H9 (cell line): ENCODE data around the gene UQCR10. TPM values are rescaled to one million over a fixed set of nuclear protein-coding genes. Genes with fewer than 3 reads are reported as not detected.

Experiments
- DNase-seq: peaks from one replicate; pipeline ENCODE4 v3.0.0-alpha.2; 2017
- H2AFZ ChIP-seq: one replicate; pipeline ENCODE4 v1.6.1; 2013; ENCODE audit warnings: mild to moderate bottlenecking, low read length, control low read depth, moderate library complexity
- H2AK5ac ChIP-seq: 2 replicates; pipeline ENCODE4 v1.6.1; 2013; ENCODE audit warnings: low read length, control low read depth, mixed read lengths; ENCODE audit not compliant: insufficient read length
- H2BK120ac ChIP-seq: one replicate; pipeline ENCODE4 v1.6.1; 2013; ENCODE audit warnings: low read depth, mild to moderate bottlenecking, low read length, control low read depth, inconsistent platforms; ENCODE audit not compliant: poor library complexity, severe bottlenecking
- H2BK12ac ChIP-seq: 2 replicates; pipeline ENCODE4 v1.6.1; 2013; ENCODE audit warnings: low read length, control low read depth, mixed read lengths, low read depth; ENCODE audit not compliant: insufficient read length
- H2BK15ac ChIP-seq: 2 replicates; pipeline ENCODE4 v1.6.1; 2013; ENCODE audit warnings: low read depth, low read length, control low read depth
- H2BK20ac ChIP-seq: one replicate; pipeline ENCODE4 v1.6.1; 2013; ENCODE audit warnings: low read depth, mild to moderate bottlenecking, low read length, control low read depth, inconsistent platforms; ENCODE audit not compliant: poor library complexity, severe bottlenecking
- H2BK5ac ChIP-seq: 2 replicates; pipeline ENCODE4 v1.6.1; 2013; ENCODE audit warnings: low read length, control low read depth, mixed read lengths; ENCODE audit not compliant: insufficient read length
- H3K14ac ChIP-seq: 2 replicates; pipeline ENCODE4 v1.6.1; 2013; ENCODE audit warnings: low read length, control low read depth; ENCODE audit not compliant: insufficient read depth
- H3K18ac ChIP-seq: 2 replicates; pipeline ENCODE4 v1.6.1; 2013; ENCODE audit warnings: low read depth, mild to moderate bottlenecking, mixed read lengths, low read length, control low read depth; ENCODE audit not compliant: insufficient read length
- H3K23ac ChIP-seq: 2 replicates; pipeline ENCODE4 v1.6.1; 2013; ENCODE audit warnings: low read length, control low read depth, mixed read lengths, low read depth; ENCODE audit not compliant: insufficient read length
- H3K23me2 ChIP-seq: 2 replicates; pipeline ENCODE4 v1.6.1; 2013; ENCODE audit warnings: low read depth, mild to moderate bottlenecking, mixed read lengths, low read length, control low read depth; ENCODE audit not compliant: insufficient read length, poor library complexity, severe bottlenecking
- H3K27ac ChIP-seq: 2 replicates; pipeline ENCODE4 v1.5.1; 2013; ENCODE audit warnings: low read length, control low read depth, mixed read lengths, low read depth; ENCODE audit not compliant: insufficient read length
- H3K27me3 ChIP-seq: 2 replicates; pipeline ENCODE4 v1.6.1; 2013; ENCODE audit warnings: low read length, control low read depth, inconsistent platforms; ENCODE audit not compliant: insufficient read depth
- H3K4ac ChIP-seq: 2 replicates; pipeline ENCODE4 v1.6.1; 2013; ENCODE audit warnings: low read depth, mild to moderate bottlenecking, control low read depth, inconsistent platforms, low read length, moderate library complexity
- H3K4me1 ChIP-seq: 2 replicates; pipeline ENCODE4 v1.6.1; 2013; ENCODE audit warnings: low read length, control low read depth, inconsistent platforms; ENCODE audit not compliant: insufficient read depth
- H3K4me2 ChIP-seq: 2 replicates; pipeline ENCODE4 v1.6.1; 2013; ENCODE audit warnings: low read length, control low read depth, mixed read lengths; ENCODE audit not compliant: insufficient read length, insufficient read depth
- H3K56ac ChIP-seq: 2 replicates; pipeline ENCODE4 v1.6.1; 2013; ENCODE audit warnings: low read depth, mild to moderate bottlenecking, mixed read lengths, low read length, control low read depth; ENCODE audit not compliant: insufficient read length
- H3K79me1 ChIP-seq: 2 replicates; pipeline ENCODE4 v1.6.1; 2013; ENCODE audit warnings: low read depth, mild to moderate bottlenecking, moderate library complexity, low read length, control low read depth, inconsistent platforms; ENCODE audit not compliant: insufficient read depth, poor library complexity, severe bottlenecking
- H3K79me2 ChIP-seq: 2 replicates; pipeline ENCODE4 v1.6.1; 2013; ENCODE audit warnings: low read length, control low read depth, inconsistent platforms; ENCODE audit not compliant: insufficient read depth
- H3K9ac ChIP-seq: 2 replicates; pipeline ENCODE4 v1.6.1; 2013; ENCODE audit warnings: low read length, control low read depth, mixed read lengths; ENCODE audit not compliant: insufficient read length; ENCODE audit errors: extremely low read depth
- H3K9me3 ChIP-seq: one replicate; pipeline ENCODE4 v1.6.1; 2013; ENCODE audit warnings: low read depth, low read length, inconsistent platforms; ENCODE audit not compliant: control insufficient read depth
- H3T11ph ChIP-seq: one replicate; pipeline ENCODE4 v1.6.1; 2013; ENCODE audit warnings: mild to moderate bottlenecking, low read length, control low read depth, inconsistent platforms
- H4K20me1 ChIP-seq: one replicate; pipeline ENCODE4 v1.6.1; 2013; ENCODE audit not compliant: control insufficient read depth, insufficient read length, insufficient read depth
- H4K5ac ChIP-seq: 2 replicates; pipeline ENCODE4 v1.6.1; 2013; ENCODE audit warnings: low read depth, mild to moderate bottlenecking, mixed read lengths, low read length, control low read depth; ENCODE audit not compliant: insufficient read length
- H4K8ac ChIP-seq: replicated peaks from 2 replicates; pipeline ENCODE4 v1.6.1; 2013; ENCODE audit warnings: low read length, control low read depth, mixed read lengths, low read depth; ENCODE audit not compliant: insufficient read length
- H4K91ac ChIP-seq: 2 replicates; pipeline ENCODE4 v1.6.1; 2013; ENCODE audit warnings: low read depth, mild to moderate bottlenecking, moderate library complexity, mixed read lengths, low read length, control low read depth; ENCODE audit not compliant: insufficient read length
- H3K27ac Mint-ChIP-seq, 3 experiments: 2 replicates in 2 of 3; 3 replicates in 1 of 3; pipeline ENCODE4 v1.8.0; 2020 to 2021; ENCODE audit warnings: mixed read lengths in 3 of 3, mild to moderate bottlenecking in 1 of 3, moderate library complexity in 1 of 3
- H3K27me3 Mint-ChIP-seq: 2 replicates; pipeline ENCODE4 v1.8.0; 2021; ENCODE audit warnings: low read depth, mild to moderate bottlenecking, moderate library complexity, mixed read lengths
- H3K36me3 Mint-ChIP-seq, 3 experiments: 2 replicates in 2 of 3; 3 replicates in 1 of 3; pipeline ENCODE4 v1.8.0; 2020 to 2021; ENCODE audit warnings: low read depth in 3 of 3, mixed read lengths in 3 of 3; ENCODE audit not compliant: insufficient read depth in 1 of 3
- H3K4me1 Mint-ChIP-seq, 2 experiments: 2 replicates each; pipeline ENCODE4 v1.8.0; 2020; ENCODE audit warnings: mixed read lengths in 2 of 2
- H3K4me3 Mint-ChIP-seq, 2 experiments: 2 replicates in 1 of 2; 3 replicates in 1 of 2; pipeline ENCODE4 v1.8.0; 2020 to 2021; ENCODE audit warnings: mild to moderate bottlenecking in 2 of 2, mixed read lengths in 2 of 2, moderate library complexity in 1 of 2
- H3K9me3 Mint-ChIP-seq, 2 experiments: 2 replicates in 1 of 2; 3 replicates in 1 of 2; pipeline ENCODE4 v1.8.0; 2020; ENCODE audit warnings: mild to moderate bottlenecking in 2 of 2, mixed read lengths in 2 of 2, moderate library complexity in 1 of 2
- WGBS: extraction: QIAGEN DNeasy Blood & Tissue Kit; methylation state at CpG from one replicate; pipeline ENCODE4 v1.1.7; 2013; ENCODE audit warnings: missing lambda C conversion rate, low lambda C conversion rate, mixed read lengths; ENCODE audit not compliant: insufficient read length; ENCODE audit errors: extremely low coverage; 5-methylcytosine and 5-hydroxymethylcytosine counted together
- total RNA-seq: library from RNA; stranded (reverse); gene quantifications from 2 replicates; pipeline ENCODE4 v1.2.1, GENCODE V29; 2021
- TF ChIP-seq, protein P1 (sequence below): fragments of 200-600 bp; sonication (generic); conservative IDR thresholded peaks from 3 replicates; pipeline ENCODE4 v1.8.0; 2021; ENCODE audit warnings: antibody characterized with exemption, mild to moderate bottlenecking

UQCR10 gene
- total RNA-seq, 1 experiment from 2014 or later: 124 TPM

DNA sequence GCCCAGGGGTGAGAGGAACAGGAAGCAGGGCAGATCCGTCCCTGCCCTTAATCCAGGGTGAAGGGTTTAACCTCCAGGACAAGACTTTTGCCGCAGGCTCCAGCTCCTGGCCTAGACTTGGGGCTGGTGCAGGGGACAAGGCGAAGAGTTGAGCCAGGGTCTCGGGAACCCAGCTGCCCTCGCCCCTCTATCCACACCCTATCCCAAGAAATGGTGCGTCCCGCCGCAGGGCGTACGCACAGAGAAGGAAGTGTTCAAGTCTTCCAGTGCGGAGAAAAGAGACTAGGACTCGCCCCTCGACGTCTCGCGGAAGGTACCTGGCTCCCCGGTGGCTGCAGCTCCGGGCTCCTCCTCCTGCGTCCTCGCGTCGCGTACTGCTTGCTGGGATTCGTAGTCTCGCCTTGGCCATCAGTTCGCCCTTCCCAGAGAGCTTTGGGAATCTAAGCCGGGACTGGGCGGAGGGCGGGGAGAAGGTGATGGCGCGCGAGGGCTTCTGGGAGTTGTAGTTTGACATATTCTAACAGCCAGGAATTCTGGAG, 468 bp upstream of the UQCR10 start, which contains the start of gene ZMAT5:
TSS of gene ZMAT5 (minus strand) at position 376 of the 539 bp plus-strand sequence. CDS start 18,463 bp downstream, outside the sequence.
- peak within 1 kb of the TSS; percentile 81 for H4K5ac ChIP-seq
- no CpG with 5 or more reads among the region's 32 CpGs for WGBS
- TF ChIP-seq, protein P1, sequence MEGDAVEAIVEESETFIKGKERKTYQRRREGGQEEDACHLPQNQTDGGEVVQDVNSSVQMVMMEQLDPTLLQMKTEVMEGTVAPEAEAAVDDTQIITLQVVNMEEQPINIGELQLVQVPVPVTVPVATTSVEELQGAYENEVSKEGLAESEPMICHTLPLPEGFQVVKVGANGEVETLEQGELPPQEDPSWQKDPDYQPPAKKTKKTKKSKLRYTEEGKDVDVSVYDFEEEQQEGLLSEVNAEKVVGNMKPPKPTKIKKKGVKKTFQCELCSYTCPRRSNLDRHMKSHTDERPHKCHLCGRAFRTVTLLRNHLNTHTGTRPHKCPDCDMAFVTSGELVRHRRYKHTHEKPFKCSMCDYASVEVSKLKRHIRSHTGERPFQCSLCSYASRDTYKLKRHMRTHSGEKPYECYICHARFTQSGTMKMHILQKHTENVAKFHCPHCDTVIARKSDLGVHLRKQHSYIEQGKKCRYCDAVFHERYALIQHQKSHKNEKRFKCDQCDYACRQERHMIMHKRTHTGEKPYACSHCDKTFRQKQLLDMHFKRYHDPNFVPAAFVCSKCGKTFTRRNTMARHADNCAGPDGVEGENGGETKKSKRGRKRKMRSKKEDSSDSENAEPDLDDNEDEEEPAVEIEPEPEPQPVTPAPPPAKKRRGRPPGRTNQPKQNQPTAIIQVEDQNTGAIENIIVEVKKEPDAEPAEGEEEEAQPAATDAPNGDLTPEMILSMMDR: no peak

More for the DNA sequence above, 468 bp upstream of the UQCR10 start, which contains the start of gene ZMAT5:
- H2BK15ac ChIP-seq: no peak within 1 kb of the TSS
- no peak within 1 kb of the TSS for H2AK5ac ChIP-seq
- Mint-ChIP-seq H3K36me3 (peaks cover 12 to 29% (median 24%) of the 10 kb centered on the region in 3 experiments; a peak in 6 of 7 replicates), H3K27me3 (no peaks in the 10 kb centered on the region), H3K4me1 (peaks cover 15 to 17% of the 10 kb centered on the region in 2 experiments), H3K9me3 (no peaks in the 10 kb centered on the region), H3K4me3 (peak within 1 kb of the TSS; percentile 100), H3K27ac (peak within 1 kb of the TSS; percentile 98 to 100 (median 99))
- no peak within 1 kb of the TSS for H4K91ac ChIP-seq
- no peak within 1 kb of the TSS for H2BK120ac ChIP-seq
- H3K27ac ChIP-seq: no peak within 1 kb of the TSS
- no peaks in the 10 kb centered on the region for H4K20me1 ChIP-seq
- H4K8ac ChIP-seq: no peak within 1 kb of the TSS
- H3K14ac ChIP-seq: peak within 1 kb of the TSS; percentile 96
- H2BK12ac ChIP-seq: no peak within 1 kb of the TSS
- H3T11ph ChIP-seq: no peak within 1 kb of the TSS
- no peak within 1 kb of the TSS for H3K23ac ChIP-seq
- H3K4me1 ChIP-seq: peaks cover 2% of the 10 kb centered on the region; the same call in 1 of the 2 replicates
- peak; percentile 98 for DNase-seq
- H2BK5ac ChIP-seq: peak within 1 kb of the TSS; percentile 33
- no peaks in the 10 kb centered on the region for H3K27me3 ChIP-seq
- peak within 1 kb of the TSS; percentile 90 for H3K4me2 ChIP-seq
- peak within 1 kb of the TSS; percentile 94 for H2AFZ ChIP-seq
- H3K4ac ChIP-seq: no peak within 1 kb of the TSS
- no peaks in the 10 kb centered on the region for H3K9me3 ChIP-seq
- H3K79me1 ChIP-seq: no peaks in the 10 kb centered on the region
- peaks cover 13% of the 10 kb centered on the region for H3K23me2 ChIP-seq
- peak within 1 kb of the TSS; percentile 100 for H3K9ac ChIP-seq
- peak within 1 kb of the TSS; percentile 98 for H3K18ac ChIP-seq
- peaks cover 7% of the 10 kb centered on the region; the same call in 1 of the 2 replicates for H3K79me2 ChIP-seq
- peak within 1 kb of the TSS; percentile 42 for H3K56ac ChIP-seq
- no peak within 1 kb of the TSS for H2BK20ac ChIP-seq
